ENCODE data around the gene RNASE4.
A peak's percentile ranks its signal among the peaks of the same experiment; 100 is the strongest.

RNASE4 gene

DNA sequence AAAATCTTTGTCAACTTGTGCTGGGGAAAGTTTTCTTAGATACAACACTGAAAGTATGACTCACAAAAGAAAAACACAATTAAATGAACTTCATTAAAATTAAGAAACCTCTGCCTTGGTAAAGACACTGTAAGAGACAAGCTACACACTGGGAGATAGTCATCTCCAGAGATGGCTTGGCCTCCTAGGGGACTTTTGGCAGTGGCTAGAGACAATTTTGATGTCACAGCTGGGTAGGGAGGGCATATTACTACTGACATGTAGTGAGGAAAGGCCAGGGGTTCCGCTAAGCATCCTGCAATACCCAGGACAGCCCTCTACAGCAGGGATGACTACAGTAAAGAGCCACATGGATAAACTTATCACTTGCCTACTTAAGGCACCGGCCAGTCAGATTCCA is 8.7 kb upstream of the RNASE4 start:
- no peak for DNase-seq (ENCODE audit: low spot score)

DNA sequence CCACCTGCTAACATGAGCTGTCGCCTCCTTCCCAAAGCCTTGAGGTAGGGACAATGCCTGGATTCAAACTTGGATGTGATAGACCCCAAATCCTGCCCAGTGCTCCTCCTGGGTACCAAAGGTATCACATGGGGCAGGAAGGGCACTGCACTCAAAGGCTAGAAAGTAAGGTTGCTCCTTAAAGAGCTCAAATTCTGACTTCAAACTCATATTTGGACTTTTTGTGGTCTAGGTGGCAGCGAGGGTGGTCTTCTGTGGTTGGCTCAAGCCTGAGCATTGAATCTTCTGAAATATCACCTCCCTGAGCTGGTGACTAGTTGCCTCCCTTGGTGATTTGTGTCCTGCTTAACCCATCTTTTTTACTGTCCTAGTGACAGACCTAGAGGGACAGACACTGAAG is 8.3 kb upstream of the RNASE4 start:
- DNase-seq (ENCODE audit: low spot score): no peak

DNA sequence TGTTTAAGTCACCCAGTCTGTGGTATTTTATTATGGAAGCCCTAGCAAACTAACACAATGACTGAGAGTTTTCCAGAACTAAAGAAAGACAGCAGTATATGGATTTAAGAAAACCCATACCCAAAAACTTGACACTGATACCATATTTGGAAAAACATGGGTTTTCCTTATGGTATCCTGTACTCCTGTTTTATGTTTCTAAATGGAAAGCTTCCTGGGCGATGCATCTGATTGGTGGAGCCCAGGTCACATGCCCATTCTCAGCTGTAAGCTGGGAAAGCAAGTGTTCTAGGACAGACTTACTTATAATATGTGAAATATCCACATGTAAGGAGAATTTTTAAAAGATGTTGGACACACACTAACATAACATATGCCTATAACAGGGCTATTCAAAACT is 4.5 kb upstream of the RNASE4 start:
- DNase-seq (ENCODE audit: low spot score): peak; percentile 61

DNA sequence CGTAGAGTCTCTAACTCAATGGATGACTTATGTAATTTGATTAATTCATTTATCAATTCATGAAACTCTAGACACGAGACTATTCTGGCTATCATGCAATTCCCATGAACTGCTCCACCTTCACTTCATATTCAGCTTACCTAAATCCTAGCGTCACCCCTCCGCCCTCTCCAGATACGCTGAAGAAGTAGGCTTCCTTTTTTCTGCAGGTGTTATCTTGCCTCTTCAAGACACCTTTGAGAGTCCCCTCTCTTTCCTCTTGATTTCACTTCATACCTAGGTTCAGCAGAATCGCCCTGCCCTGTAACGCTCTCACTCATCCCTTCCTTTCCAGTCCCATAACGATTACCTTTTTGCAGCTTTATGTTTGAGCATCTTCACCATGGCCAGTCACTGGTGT is 4.0 kb upstream of the RNASE4 start:
- DNase-seq (ENCODE audit: low spot score): no peak

DNA sequence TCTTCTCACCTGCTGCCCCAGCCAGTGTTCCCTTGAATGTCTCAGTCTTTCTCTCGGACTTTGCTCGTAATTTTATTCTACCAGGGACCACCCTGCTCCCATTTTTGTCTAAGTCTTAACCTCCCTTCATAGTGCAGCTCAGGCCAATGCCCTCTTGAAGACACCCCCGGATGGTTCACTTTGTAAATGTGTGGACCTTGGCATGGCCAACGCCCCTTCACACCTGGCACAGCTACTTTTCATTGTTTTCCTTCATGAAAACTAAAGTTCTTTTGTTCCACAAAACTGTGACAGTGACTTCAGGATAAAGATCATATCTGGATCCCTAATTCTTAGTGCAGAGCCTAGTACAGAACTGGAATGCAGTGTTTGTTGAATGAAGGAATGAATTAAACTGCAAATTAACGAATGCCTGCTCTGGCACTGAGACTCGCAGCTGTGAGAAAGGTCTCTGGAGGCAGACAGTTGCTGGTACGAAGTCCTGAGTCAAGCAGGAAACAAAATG is 3.5 kb upstream of the RNASE4 start:
- no peak for DNase-seq (ENCODE audit: low spot score)

DNA sequence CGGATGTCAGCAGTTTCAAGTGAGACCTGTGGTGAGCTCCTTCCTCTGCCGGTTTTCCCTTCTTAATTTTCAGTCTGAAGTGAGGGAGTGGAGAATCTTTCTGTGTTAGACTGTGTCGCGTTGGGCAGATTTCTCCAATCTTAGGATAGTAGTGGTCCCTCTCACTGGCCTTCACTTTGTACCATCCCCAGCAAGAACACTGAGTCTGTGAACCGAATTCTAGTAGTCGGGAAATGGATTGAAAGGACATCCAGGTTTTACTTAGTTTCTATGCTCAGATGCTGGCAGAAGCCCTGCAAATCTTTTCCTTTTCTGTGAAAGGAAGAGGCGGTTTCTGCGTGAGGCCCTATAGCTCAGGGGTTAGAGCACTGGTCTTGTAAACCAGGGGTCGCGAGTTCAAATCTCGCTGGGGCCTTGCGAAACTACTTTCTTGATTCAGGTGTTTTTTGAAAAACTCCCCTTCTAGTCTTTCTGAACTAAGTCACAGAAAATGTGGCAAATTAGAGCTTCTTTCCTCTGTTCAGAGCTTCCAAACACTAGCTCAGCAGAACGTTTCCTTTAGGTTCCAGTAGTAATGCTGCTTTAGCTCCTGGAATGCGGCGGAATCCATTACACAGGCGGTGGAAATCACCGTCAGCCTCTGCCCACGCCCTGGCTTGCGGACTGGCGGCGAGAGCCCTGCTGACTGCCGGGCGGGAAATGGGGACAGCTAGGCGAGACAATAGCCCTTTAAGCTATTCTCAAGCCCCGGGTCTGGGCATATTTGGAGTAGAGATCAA is 2.8 kb upstream of the RNASE4 start:
- DNase-seq (ENCODE audit: low spot score): peak; percentile 93

DNA sequence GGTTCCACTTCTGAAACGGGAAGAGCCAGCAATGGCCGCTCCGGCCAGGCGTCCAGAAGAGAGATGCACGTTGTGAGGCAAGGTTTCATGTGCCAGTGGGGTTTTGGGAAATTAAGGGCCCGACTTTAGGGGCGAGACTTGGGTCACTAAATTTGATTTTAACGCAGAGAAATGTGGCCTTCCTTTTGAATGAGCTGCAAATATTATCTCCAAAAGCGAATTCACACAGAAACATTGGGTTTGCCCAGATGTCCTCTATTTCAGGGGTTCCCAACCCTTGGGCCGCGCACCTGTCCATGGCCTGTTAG is 2.3 kb upstream of the RNASE4 start:
- no peak for DNase-seq (ENCODE audit: low spot score)

DNA sequence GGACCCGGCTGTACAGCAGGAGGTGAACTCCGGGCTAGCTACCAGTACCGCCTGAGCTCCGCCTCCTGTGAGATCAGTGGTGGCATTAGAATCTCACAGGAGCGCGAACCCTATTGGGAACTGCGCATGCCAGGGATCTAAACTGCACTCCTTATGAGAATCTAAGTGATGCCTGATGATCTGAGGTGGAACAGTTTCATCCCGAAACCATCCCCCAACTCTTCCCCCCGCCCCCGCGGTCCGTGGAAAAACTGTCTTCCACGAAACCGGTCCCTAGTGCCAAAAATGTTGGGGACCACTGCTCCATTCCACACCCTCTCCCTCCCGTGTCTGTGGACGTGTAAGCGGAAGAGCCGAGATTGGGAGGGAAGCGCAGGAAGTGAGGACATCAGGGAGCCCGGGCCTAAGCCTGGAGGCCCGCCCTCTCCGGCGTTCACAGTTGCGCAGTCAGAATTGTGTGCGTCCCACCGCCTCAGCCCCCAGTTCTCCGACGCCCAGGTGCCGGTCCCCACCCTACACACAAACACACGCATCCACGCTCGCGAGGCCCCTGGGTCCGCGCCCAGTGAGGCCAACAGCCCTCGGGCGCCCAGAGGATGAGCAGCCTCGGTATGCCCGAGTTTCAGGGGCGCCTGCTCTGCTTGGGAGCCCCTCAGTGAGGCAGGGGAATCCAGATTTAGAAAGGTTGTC is 1.8 kb upstream of the RNASE4 start:
- DNase-seq (ENCODE audit: low spot score): peak; percentile 94

DNA sequence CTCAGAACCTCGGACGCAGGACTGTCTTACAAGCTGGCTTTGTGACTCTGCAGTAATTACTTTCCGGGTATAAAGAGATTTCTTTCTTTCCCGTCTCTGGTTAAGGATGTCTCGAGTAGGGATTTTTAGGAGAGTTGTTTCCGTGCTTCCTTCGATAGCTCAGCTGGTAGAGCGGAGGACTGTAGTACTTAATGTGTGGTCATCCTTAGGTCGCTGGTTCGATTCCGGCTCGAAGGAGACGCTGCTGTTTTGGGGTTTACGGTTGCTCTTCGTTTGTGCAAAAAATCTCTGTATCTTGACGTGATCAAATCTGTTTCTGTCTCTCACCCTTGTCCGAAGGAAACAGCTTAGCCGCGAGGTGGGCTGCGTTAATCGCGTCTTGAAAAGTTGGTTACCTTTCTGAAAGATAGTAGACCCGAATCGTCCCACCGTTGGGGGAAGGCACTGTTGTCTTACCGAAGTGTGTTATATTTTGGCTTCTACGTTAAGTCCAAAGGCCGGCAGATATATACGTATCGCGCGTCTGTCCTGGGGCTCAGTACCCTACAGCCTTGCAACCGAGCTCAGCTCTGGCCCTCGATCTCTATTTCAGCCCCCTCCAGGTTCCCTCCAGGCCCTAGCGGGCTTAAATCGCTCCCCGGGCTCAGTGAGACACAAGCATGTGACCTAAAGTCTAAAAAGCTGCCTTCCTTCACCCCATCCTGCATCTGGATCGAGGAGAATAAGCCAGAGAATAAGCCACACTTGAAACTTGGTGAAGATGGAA is 1.1 kb upstream of the RNASE4 start:
- peak; percentile 93 for DNase-seq (ENCODE audit: low spot score)

DNA sequence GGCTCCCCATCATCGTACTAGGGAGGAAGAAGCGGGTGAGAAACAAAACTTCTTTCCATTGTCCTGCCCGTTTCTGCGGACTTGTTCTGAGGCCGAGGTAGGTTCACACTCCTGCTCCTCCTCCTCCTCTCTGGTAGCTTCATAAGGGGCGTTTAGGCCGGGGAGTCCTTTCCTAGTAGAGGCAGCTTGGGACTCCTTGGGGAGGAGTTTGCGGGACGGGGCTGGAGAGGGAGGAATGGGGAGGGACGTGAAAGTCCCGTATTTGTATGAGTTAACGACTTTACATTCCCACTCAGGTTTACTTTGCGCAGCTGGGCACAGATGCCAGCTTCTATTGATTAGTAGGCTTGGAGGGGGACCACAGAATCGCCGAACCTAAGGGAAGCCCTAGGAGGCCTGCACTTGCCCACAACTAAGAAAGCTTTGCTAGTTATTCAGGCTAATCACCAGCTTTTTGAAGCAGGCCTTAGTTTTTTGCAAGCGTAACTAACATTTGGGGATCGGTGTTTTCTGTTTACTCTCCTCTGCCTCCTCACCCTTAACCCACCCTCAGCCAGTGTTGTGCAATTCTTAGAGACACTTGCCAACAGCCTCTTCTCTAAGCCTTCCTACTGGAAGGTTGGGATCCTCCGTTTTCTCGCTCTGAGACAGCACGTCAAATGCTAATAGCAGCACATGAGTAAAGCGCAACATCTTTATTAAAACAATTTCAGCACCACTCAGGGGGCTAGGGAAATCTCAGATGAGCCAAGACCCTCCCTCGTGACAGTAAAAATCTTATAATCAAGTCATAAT is 499 bp downstream of the RNASE4 start:
- DNase-seq (ENCODE audit: low spot score): peak; percentile 63

DNA sequence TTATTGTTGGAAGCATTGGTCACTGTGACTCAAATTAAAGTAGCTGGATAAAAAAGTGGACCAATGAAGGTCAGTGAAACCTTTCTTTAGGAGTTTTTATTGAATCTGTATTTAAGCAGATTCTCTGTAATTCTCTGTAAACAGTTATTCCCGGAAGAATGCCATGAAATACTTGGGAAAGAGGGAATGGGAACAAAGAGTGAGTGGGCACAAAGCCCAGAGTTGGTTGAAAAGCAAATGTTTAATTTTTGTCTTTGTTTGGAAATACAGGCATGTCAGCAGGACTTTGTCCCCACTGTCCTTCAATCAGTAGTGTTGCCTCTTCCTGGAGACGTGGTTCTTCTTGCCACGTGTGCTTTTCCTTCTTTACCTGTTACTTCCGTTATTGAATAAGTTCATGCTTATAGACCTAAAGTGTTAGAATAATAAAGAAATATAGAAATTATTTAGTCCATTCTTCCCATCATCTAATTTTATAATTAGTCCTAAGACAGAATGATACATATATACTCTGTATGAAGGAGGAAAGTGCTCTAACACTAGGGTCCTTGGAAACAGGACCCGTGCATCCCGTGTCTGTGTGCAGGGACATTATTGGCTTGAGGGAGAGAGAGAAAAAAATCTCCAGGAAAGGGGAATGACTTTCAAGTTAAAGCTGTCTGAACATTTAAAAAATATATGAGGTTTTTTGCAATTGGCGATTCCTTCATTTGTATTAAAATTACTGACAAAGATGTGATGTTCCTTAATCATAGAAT is 2.2 kb downstream of the RNASE4 start:
- DNase-seq (ENCODE audit: low spot score): no peak

DNA sequence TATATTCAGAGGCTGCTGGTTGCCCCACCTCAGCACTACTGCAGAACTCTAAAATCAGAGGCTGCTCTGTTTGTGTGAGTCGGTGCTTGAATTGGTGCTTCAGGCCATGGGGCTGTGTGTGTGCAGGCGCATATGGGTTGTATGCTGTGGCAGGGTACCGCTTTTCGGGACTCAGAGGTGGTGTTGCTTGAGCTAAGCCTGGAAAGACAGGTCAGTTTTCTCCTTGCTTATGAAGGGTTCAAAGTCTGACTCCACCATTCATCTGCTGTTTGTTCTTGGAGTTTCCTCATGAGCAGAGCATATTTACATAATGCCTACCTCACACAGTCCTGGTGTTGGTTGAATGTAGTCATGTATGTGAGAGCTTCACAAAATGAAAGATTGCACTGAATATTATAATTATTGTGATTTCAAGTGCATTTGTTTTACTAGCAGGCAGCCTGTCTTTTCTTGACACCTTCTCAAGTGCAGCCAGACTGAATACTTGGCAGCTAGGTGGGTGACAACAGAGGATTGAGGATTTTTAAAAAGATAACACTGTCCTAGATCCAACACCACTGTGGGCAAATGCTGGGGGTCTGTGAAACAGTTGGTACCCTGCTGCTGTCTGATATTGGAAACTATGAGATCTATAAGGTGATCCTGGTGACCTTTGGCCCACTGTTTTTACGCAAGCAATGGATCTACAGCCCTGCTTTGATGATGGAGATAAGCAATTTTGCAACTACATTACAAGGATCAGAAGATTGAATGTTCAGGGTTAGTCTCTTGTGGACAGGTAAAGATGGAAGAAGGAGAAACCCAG is 3.2 kb downstream of the RNASE4 start:
- no peak for DNase-seq (ENCODE audit: low spot score)

DNA sequence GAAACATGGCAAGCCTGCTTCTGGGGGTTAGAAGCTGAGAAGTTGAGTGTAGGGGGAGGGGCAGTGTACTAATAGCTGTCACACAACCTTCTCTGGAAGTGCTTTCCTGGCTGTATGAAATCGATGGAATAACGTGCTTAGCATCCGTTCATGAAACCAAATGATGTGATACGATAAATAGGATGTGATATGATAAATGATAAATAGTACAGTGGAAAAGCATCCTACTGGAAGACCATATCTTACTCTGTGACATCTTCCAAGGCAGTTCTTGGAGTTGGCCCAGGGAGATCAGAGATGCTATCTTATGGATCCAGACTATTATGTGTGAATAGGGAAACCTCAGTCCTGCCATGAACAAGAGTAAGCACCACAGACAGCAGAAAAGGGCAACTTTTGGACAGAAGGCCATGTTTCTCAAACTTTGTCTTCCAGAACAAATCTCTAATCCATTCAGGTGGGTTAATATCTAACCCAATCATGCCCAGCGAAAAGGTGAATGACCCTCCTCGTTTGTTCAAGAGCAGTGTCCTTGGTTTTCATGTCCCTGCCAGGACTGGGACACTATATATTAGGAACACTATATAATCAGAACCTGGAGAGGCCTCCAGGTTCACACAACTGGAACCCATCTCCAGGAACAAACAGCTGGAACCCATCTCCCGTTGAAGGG is 3.9 kb downstream of the RNASE4 start, which contains the start of gene ANG:
ANG (plus strand) TSS at position 598 of the 673 bp plus-strand sequence. CDS start 4,801 bp downstream, outside the sequence.
- DNase-seq (ENCODE audit: low spot score): no peak

DNA sequence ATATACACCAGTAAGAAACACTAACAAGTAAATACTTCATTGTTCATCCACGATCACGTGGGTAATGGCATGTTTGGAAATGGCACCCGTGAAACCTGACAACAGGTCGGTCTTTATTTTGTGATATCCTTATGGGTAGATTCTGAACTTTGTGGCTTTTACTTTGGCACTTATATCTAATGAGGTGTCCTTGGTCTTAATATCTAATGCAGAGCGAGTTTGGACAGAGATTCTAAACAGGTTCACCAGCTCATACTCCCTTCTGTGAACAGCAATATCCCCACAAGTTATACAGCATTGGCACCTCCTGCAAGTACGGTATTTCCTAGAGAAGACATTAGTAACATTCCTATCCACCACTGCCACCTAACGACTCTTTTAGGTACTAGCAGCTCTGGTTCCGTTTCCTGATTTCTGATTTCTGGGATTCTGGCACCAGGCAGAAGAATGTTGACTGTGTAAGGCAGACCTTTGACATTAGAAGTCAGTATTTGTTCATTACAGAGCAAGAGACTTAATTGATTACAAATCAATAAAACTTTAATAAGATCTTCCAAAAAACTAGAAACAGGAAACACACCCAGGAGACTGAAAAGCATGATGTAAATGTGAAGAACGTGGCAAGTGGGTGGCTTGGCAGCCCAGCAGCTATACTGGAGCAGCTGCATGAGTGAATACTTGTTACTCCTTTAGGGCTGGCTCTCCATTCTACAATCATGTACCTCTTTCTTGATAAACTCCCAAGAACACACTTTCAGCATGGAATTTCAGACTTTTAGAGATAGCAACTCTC is 6.7 kb downstream of the RNASE4 start:
- peak; percentile 89 for DNase-seq (ENCODE audit: low spot score)

DNA sequence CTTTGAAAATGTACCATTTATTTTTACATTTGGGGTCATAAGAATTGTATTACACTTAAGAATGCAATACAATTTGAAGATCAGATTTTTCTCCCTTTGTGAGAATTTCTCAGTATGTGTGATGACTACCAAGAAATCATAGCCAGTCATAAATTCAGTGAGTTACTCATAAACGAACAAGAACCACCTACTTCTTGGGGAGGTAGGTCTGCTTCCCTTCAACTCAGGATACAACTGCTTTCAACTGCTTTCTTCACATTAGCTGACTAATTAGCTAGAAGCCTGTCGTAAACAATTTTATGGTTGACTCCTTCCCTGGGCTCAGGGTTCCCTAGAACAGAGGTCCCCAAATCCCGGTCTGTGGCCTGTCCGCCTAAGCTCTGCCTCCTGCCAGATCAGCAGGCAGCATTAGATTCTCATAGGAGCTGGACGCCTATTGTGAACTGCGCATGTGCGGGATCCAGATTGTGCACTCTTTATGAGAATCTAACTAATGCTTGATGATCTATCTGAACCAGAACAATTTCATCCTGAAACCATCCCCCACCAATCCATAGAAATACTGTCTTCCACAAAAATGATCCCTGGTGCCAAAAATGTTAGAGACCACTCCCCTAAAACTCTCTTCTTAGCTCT is 7.9 kb downstream of the RNASE4 start:
- DNase-seq (ENCODE audit: low spot score): peak; percentile 33

DNA sequence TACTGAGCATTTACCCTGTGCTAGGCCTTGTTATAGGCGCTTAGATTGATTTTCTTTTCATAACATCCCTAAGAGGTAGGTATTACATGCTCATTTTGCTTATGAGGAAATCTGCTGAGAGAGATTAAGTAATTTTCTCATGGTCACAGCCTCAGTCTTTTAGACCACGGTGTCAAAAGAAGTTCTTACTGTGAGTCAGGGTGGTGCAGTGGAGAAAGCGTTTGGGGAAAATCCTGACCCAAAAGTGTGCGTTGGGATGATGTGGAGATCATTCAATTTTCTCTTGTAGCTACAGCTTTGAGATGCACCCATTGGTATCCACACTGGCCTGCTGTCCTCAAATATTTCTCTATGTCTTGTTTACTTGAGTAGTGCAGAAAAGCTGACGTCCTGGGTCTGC is 12.4 kb downstream of the RNASE4 start:
- DNase-seq (ENCODE audit: low spot score): no peak

DNA sequence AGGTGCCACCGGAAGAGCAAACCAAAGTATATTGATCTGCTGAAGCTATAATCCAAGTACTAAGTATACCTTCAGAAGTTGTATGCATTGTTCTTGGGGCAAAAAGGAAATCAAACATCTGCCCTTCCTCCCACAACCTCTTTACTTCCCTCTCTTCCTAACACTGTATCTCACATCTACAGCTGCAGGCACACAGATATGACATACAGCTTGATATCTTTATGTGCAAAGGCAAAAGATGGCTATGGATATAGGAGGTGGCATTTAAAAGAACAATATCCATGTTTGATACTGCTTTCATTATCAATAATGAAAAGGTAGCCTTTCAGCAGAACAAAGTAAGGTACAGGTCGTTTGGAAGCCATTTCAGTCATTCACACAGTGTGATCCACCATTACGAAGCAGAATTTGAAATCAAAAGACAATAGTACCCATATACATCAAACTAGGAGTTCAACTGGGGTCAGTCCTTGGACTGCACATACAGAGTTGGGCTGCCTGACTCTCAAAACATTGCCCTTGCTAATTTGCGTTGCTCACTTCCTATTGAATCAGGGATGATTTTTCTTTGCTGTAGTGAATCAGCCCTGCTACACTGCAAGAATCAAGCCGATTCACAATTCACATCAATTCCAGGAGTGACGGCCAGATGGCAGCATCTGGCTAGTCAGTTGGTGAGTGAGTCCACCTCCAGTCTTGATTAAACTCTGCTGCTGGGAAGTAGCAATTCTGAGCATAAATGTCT is 13.1 kb downstream of the RNASE4 start:
- DNase-seq (ENCODE audit: low spot score): peak; percentile 92

DNA sequence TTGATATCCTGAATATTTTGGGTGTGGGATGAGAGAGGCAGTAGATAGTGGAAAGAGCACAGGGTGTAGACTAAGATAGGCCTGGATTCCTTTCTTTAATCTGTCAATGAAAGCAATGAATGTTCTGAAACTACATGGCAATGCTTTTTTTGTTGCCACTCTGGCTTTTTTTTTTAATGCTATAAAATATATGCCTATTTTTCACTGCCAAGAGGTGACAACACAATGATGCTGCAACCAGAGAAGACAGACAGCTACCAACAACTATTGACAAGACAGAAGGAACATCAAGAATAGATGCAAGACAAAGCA is 13.6 kb downstream of the RNASE4 start:
- no peak for DNase-seq (ENCODE audit: low spot score)
